ENCODE results near the gene UNC5A.

The UNC5A gene

DNA sequence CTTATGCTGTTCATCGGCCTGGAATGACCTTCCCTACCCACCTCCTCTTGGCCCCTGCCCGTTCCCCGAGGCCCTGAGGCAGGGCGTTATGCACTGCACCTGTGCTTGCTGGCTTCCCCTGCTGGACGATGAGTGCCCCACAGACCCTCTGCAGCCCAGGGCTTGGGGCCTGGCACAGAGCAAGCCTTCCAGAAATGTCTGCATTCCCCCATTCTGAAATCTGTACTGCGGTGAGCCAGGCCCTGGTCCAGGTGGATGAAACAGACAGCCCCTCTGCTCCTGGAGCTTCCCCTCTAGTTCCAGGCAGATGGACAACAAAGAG lies 35.0 kb downstream of the UNC5A start:
- Mint-ChIP-seq H3K9me3 (no peaks in the 10 kb centered on the region), H3K4me1 (peaks cover 14% of the 10 kb centered on the region), H3K4me3 (no peak overlapping the region), H3K36me3 (ENCODE audit: low read depth) (no peaks in the 10 kb centered on the region), H3K27ac (no peak overlapping the region), H3K27me3 (ENCODE audit: low read depth) (peaks cover 59% of the 10 kb centered on the region)
- TF ChIP-seq, protein P1, sequence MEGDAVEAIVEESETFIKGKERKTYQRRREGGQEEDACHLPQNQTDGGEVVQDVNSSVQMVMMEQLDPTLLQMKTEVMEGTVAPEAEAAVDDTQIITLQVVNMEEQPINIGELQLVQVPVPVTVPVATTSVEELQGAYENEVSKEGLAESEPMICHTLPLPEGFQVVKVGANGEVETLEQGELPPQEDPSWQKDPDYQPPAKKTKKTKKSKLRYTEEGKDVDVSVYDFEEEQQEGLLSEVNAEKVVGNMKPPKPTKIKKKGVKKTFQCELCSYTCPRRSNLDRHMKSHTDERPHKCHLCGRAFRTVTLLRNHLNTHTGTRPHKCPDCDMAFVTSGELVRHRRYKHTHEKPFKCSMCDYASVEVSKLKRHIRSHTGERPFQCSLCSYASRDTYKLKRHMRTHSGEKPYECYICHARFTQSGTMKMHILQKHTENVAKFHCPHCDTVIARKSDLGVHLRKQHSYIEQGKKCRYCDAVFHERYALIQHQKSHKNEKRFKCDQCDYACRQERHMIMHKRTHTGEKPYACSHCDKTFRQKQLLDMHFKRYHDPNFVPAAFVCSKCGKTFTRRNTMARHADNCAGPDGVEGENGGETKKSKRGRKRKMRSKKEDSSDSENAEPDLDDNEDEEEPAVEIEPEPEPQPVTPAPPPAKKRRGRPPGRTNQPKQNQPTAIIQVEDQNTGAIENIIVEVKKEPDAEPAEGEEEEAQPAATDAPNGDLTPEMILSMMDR (IDR thresholded peaks at IDR 0.05; ENCODE audit: unreplicated experiment in 3 of 3) = no peak

DNA sequence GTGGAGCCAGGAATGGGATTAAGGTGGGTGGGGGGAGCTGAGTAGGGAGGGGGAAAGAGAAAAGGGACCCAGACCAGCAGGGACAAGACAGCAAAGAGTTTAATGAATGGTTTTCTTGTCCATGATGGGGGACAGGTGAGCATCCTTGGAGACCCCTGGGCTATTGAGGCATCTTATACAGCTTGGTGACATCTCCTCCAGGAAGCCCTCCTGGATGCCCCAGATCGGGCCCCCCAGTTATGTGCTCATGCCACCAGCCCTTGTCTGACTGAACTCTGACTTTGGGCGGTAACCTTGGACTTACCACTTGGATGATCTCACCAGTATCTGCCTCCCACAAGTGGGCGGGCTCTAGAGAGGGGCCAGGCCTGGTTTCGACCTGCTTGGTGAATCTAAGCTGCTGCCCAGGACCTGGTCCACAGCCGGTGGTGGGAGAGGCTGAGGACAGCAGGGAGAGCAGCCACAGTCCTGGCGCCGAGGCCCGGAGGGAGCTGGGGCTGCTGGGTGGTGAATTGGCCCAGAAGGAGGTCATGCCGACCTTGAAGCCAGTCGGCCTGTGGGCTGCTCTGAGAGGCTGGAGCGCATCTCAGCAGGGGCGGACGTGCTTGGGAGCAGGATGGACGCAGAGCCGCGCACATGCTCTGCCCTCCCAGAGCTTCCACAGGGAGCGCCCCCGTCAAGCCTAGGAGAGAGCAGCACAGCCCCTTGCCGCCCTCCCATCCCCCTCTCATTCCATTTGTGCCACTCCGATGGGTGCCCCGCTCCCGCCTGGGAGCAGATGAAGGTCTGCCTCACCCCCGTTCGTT lies 36.2 kb downstream of the UNC5A start:
- Mint-ChIP-seq H3K4me3 (no peak overlapping the region), H3K9me3 (no peaks in the 10 kb centered on the region), H3K27ac (no peak overlapping the region)

DNA sequence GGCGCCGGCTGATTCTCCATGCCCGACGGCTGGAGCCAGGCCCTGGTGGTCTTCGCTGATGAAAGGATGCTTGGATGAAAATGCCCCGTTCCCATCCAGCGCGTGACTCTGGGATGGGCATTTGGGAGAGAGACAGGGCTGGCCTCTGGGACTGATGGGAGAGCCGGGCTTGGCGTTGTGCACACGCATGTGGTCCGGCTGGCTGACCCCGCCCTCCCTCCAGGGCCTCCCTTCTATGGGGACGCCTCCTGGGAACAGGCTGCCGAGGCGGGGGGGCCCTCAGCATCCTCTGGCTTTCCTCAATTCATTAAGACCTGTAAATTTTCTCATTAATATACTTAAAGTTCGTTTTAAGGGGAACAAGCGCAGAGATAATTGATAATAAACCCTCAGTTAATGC lies 36.8 kb downstream of the UNC5A start:
- Mint-ChIP-seq H3K4me1 (peaks cover 18% of the 10 kb centered on the region), H3K36me3 (ENCODE audit: low read depth) (no peaks in the 10 kb centered on the region), H3K27me3 (ENCODE audit: low read depth) (peaks cover 50% of the 10 kb centered on the region), H3K27ac (no peak overlapping the region), H3K4me3 (no peak overlapping the region), H3K9me3 (no peaks in the 10 kb centered on the region)
- TF ChIP-seq, protein P1 (IDR thresholded peaks at IDR 0.05; ENCODE audit: unreplicated experiment in 3 of 3) = no peak

More for the DNA sequence above, 36.2 kb downstream of the UNC5A start:
- Mint-ChIP-seq H3K4me1 (peaks cover 14% of the 10 kb centered on the region), H3K36me3 (ENCODE audit: low read depth) (no peaks in the 10 kb centered on the region), H3K27me3 (ENCODE audit: low read depth) (peaks cover 48% of the 10 kb centered on the region)
- TF ChIP-seq, protein P1 (IDR thresholded peaks at IDR 0.05; ENCODE audit: unreplicated experiment in 3 of 3) = no peak

DNA sequence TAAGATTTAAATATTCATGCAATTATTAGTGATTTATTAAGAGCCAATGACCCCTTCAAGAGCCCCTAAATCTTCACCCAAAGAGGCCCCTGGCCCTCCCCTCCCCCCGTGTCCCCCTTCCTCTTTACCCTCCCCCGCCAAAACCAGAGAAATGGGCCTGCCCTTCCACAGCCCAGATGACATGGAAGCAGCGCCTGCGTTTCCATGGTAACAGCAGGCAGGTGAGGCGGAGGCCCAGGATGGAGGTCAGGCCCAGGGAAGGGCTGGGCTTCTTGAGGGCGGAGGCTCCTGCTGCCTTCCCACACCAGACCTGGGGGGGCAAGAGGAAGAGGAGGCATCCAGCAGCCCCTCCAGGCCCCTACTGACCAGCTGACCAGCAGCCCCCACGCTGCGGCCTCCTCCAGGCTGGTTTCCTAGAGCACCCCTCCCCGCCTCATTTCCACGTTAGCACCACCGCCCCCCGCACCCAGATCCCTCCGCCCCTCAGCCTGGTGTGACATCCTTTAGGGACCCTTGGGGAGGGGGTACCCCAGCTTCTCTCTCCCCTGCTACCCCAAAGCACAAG lies 37.4 kb downstream of the UNC5A start:
- peaks cover 52% of the 10 kb centered on the region for H3K27me3 Mint-ChIP-seq (ENCODE audit: low read depth)
- H3K9me3 Mint-ChIP-seq = no peaks in the 10 kb centered on the region
- H3K4me3 Mint-ChIP-seq = no peak overlapping the region
- no peak overlapping the region for H3K27ac Mint-ChIP-seq
- TF ChIP-seq, protein P1 (IDR thresholded peaks at IDR 0.05; ENCODE audit: unreplicated experiment in 3 of 3) = no peak
- peaks cover 21% of the 10 kb centered on the region for H3K4me1 Mint-ChIP-seq
- no peaks in the 10 kb centered on the region for H3K36me3 Mint-ChIP-seq (ENCODE audit: low read depth)

DNA sequence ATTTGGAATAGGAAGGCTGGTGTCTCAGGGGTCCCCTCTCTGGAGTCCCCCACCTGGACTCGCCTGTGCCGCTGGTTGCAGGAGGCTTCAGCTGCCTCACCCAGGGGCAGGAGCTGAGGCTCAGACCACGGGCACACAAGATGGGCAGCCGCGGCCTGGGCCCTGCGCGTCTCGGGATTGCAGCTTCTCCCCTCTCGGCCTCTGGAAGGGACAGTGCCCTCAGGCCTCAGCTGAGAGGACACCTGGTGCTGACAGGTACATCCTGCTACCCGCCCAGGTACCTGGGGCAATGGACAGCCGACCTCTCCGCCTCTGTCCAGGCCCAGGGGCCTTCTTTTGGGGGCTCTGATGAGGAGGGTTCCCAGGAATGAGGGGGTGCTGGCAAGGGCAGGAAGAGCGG lies 38.3 kb downstream of the UNC5A start:
- no peak overlapping the region for H3K27ac Mint-ChIP-seq
- H3K9me3 Mint-ChIP-seq = no peaks in the 10 kb centered on the region
- H3K4me3 Mint-ChIP-seq = no peak overlapping the region
- TF ChIP-seq, protein P1 (IDR thresholded peaks at IDR 0.05; ENCODE audit: unreplicated experiment in 3 of 3) = no peak
- H3K4me1 Mint-ChIP-seq = peaks cover 16% of the 10 kb centered on the region
- H3K36me3 Mint-ChIP-seq (ENCODE audit: low read depth) = no peaks in the 10 kb centered on the region
- H3K27me3 Mint-ChIP-seq (ENCODE audit: low read depth) = peaks cover 58% of the 10 kb centered on the region

All from nephron (organoid).